ENCODE data around the gene DCTPP1.
"Not testable (repeated sequence)": the region's sequence is repeated elsewhere in the genome, so short reads cannot be mapped to it uniquely, and the experiment has no call there.

DCTPP1 gene

GRCh38 chr16:30458561-30459394 lies 28.9 kb upstream of the DCTPP1 start:
- Mint-ChIP-seq H3K27ac (peak overlapping the region; percentile 94), H3K36me3 (ENCODE audit: low read depth) (peaks cover 1% of the 10 kb centered on the region), H3K4me1 (peaks cover 69% of the 10 kb centered on the region), H3K4me3 (peak overlapping the region; percentile 56), H3K27me3 (no peaks in the 10 kb centered on the region), H3K9me3 (no peaks in the 10 kb centered on the region)
- ATAC-seq = peak; percentile 98
- peak; percentile 88 for DNase-seq

DNA sequence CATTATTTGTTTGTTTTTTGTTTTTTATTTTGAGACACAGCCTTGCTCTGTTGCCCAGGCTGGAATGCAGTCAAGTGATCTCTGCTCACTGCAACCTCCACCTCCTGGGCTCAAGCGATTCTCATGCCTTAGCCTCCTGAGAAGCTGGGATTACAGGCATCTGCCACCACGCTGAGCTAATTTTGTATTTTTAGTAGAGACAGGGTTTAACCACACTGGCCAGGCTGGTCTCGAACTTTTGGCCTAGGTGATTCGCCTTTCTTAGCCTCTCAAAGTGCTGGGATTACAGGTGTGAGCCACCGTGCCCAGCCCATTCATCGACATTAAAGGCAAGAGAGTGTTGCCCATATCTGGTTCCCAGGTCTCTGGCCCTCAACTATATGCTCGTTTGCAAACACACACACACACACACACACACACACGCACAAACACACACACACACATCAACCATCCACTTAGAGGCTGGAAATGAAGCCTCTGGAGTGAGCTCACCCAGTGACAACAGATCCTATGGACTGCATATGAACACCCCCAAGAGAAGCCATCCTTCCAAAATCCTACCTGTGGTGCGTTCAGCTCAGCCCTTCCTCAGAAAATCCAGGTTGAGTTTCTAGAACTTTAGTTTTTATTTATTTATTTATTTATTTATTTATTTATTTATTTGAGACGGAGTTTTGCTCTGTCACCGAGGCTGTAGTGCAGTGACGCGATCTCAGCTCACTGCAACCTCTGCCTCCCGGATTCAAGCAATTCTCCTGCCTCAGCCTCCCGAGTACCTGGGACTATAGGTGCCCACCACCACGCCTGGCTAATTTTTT lies 28.1 kb upstream of the DCTPP1 start:
- no peak for DNase-seq
- Mint-ChIP-seq H3K4me1 (peaks cover 65% of the 10 kb centered on the region), H3K36me3 (ENCODE audit: low read depth) (peaks cover 1% of the 10 kb centered on the region), H3K27ac (peak overlapping the region; percentile 94), H3K27me3 (no peaks in the 10 kb centered on the region), H3K9me3 (no peaks in the 10 kb centered on the region), H3K4me3 (peak overlapping the region; percentile 56)
- ATAC-seq = no peak

DNA sequence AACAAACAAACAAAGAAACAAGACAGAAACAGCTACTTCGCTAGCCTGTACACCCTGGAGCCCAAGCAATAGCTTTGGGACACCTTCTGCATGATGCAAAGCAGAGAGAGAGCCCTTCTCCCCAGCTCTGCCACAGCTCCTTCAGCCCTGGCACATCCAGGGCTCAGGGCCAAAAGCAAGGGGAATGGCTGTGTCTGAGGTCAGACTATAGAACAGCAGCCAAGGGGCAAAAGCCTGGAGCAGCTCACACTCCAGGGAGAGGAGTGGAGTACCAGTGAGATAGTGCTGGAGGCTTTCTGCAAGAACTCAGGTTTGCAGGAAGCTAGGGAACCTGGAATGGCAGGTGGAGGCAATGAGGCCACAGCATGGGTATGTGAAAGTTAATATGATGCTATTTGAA lies 27.4 kb upstream of the DCTPP1 start:
- ATAC-seq = no peak
- no peaks in the 10 kb centered on the region for H3K9me3 Mint-ChIP-seq
- peak overlapping the region; percentile 39 for H3K27ac Mint-ChIP-seq
- H3K4me1 Mint-ChIP-seq = peaks cover 68% of the 10 kb centered on the region
- peaks cover 1% of the 10 kb centered on the region for H3K36me3 Mint-ChIP-seq (ENCODE audit: low read depth)
- no peaks in the 10 kb centered on the region for H3K27me3 Mint-ChIP-seq
- DNase-seq = no peak
- no peak overlapping the region for H3K4me3 Mint-ChIP-seq

- H3K27me3 Mint-ChIP-seq = no peaks in the 10 kb centered on the region
- peak overlapping the region; percentile 77 for H3K27ac Mint-ChIP-seq
- peaks cover 1% of the 10 kb centered on the region for H3K36me3 Mint-ChIP-seq (ENCODE audit: low read depth)
- no peak for DNase-seq
- no peaks in the 10 kb centered on the region for H3K9me3 Mint-ChIP-seq
- no peak overlapping the region for H3K4me3 Mint-ChIP-seq
- peaks cover 63% of the 10 kb centered on the region for H3K4me1 Mint-ChIP-seq
- no peak for ATAC-seq
These were observed 26.5 kb upstream of the DCTPP1 start for GRCh38 chr16:30456302-30456701.

- not testable (repeated sequence) for ATAC-seq; H3K4me3 Mint-ChIP-seq; H3K27me3 Mint-ChIP-seq; H3K36me3 Mint-ChIP-seq (ENCODE audit: low read depth); H3K9me3 Mint-ChIP-seq; DNase-seq
- Mint-ChIP-seq H3K4me1 (peaks cover 54% of the 10 kb centered on the region), H3K27ac (peak overlapping the region; percentile 9)
These were observed 23.1 kb upstream of the DCTPP1 start for GRCh38 chr16:30452709-30453580.

- Mint-ChIP-seq H3K27me3 (no peaks in the 10 kb centered on the region), H3K9me3 (no peaks in the 10 kb centered on the region), H3K27ac (no peak overlapping the region), H3K36me3 (ENCODE audit: low read depth) (peaks cover 9% of the 10 kb centered on the region), H3K4me3 (no peak overlapping the region), H3K4me1 (peaks cover 44% of the 10 kb centered on the region)
- no peak for DNase-seq
- ATAC-seq = no peak
These were observed 19.2 kb upstream of the DCTPP1 start for GRCh38 chr16:30449116-30449435.

- no peak for ATAC-seq
- Mint-ChIP-seq H3K27ac (no peak overlapping the region), H3K4me1 (peaks cover 50% of the 10 kb centered on the region), H3K27me3 (no peaks in the 10 kb centered on the region), H3K36me3 (ENCODE audit: low read depth) (peaks cover 20% of the 10 kb centered on the region), H3K4me3 (no peak overlapping the region), H3K9me3 (no peaks in the 10 kb centered on the region)
- DNase-seq = no peak
These were observed 17.8 kb upstream of the DCTPP1 start for GRCh38 chr16:30447512-30448226.

- H3K27me3 Mint-ChIP-seq = no peaks in the 10 kb centered on the region
- no peak for ATAC-seq
- H3K9me3 Mint-ChIP-seq = no peaks in the 10 kb centered on the region
- peaks cover 22% of the 10 kb centered on the region for H3K36me3 Mint-ChIP-seq (ENCODE audit: low read depth)
- peaks cover 42% of the 10 kb centered on the region for H3K4me1 Mint-ChIP-seq
- peak overlapping the region; percentile 91 for H3K4me3 Mint-ChIP-seq
- DNase-seq = no peak
- H3K27ac Mint-ChIP-seq = peak overlapping the region; percentile 89
These were observed 16.4 kb upstream of the DCTPP1 start for GRCh38 chr16:30446203-30446595.

DNA sequence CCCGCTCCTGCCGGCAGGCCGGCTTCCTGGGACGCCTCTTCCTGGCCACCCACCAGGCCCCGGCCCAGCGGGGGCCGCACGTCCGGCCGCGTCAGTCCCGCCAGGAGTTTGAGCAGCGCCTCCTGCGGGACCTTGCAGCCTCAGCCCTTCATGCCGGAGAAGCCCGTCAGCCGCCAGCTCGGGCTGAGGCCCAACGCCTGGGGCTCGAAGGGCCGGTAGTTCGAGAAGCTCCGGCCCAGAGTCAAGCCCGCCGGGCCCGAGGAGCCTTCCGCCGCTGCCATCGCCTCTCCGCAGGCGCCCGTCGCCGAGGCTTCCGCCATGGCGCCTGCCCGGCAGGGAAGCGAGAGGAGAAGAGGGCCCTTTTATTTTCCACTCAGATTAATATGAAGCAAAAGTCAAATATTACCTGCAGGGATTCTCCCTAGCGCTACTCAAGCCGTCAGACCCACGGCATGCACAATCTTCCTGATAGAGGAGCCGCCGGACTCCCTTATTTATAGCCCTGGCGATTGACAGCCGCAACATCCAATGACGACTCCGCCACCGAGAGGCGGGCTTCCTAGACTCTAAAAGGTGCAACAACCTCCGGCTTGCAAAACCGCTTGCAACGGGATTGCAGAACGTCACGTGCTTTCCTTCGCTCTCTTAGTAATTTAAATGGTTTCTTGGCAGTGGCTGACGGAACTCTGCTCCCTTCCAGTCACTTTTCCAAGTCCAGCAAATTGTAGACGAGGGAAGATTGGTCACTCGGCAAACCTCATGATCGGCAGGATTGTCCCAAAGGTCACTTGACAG lies 15.8 kb upstream of the DCTPP1 start, which contains the start of gene SEPHS2:
SEPHS2 (minus strand) TSS at position 467 of the 795 bp plus-strand sequence; CDS start at position 320, 147 bp downstream.
- peak; percentile 96 for ATAC-seq
- Mint-ChIP-seq H3K36me3 (ENCODE audit: low read depth) (peaks cover 22% of the 10 kb centered on the region), H3K9me3 (no peaks in the 10 kb centered on the region), H3K4me1 (peaks cover 38% of the 10 kb centered on the region), H3K27ac (peak within 1 kb of the TSS; percentile 89), H3K27me3 (no peaks in the 10 kb centered on the region), H3K4me3 (peak within 1 kb of the TSS; percentile 91)
- DNase-seq = peak; percentile 96

- DNase-seq (no peak), ATAC-seq (peak; percentile 21)
- Mint-ChIP-seq H3K9me3 (no peaks in the 10 kb centered on the region), H3K4me1 (peaks cover 37% of the 10 kb centered on the region), H3K27ac (peak overlapping the region; percentile 77), H3K27me3 (no peaks in the 10 kb centered on the region), H3K4me3 (peak overlapping the region; percentile 91), H3K36me3 (ENCODE audit: low read depth) (peaks cover 22% of the 10 kb centered on the region)
These were observed 15.2 kb upstream of the DCTPP1 start for GRCh38 chr16:30445149-30445407.

- Mint-ChIP-seq H3K36me3 (ENCODE audit: low read depth) (peaks cover 22% of the 10 kb centered on the region), H3K4me3 (peak overlapping the region; percentile 91), H3K4me1 (peaks cover 35% of the 10 kb centered on the region), H3K27me3 (no peaks in the 10 kb centered on the region), H3K9me3 (no peaks in the 10 kb centered on the region), H3K27ac (peak overlapping the region; percentile 77)
- DNase-seq = no peak
- no peak for ATAC-seq
These were observed 14.7 kb upstream of the DCTPP1 start for GRCh38 chr16:30444231-30445148.

DNA sequence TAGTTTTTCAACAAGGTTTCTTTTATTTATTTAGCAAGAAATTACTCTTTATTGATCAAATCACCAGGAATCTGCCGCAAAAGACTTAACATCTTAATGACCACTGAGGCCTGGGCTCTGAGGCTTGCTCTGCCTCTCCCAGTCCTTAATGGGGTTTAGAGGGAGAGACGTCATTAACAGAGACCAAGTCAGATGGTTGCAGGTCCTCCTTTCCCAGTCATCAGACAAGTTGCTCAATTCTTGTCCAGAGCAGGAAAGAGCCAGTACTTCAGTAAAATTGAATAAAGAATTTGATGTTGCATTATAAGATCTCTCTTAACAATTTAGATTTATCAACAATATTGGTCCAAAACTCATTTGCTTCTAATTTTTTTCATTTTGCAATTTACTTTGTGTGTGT lies 13.8 kb upstream of the DCTPP1 start:
- H3K4me1 Mint-ChIP-seq = peaks cover 34% of the 10 kb centered on the region
- H3K9me3 Mint-ChIP-seq = no peaks in the 10 kb centered on the region
- H3K27ac Mint-ChIP-seq = no peak overlapping the region
- H3K27me3 Mint-ChIP-seq = no peaks in the 10 kb centered on the region
- no peak for DNase-seq
- H3K36me3 Mint-ChIP-seq (ENCODE audit: low read depth) = peaks cover 22% of the 10 kb centered on the region
- peak overlapping the region; percentile 91 for H3K4me3 Mint-ChIP-seq
- no peak for ATAC-seq
